Measurements from ENCODE around the gene IRF7.

The IRF7 gene

DNA sequence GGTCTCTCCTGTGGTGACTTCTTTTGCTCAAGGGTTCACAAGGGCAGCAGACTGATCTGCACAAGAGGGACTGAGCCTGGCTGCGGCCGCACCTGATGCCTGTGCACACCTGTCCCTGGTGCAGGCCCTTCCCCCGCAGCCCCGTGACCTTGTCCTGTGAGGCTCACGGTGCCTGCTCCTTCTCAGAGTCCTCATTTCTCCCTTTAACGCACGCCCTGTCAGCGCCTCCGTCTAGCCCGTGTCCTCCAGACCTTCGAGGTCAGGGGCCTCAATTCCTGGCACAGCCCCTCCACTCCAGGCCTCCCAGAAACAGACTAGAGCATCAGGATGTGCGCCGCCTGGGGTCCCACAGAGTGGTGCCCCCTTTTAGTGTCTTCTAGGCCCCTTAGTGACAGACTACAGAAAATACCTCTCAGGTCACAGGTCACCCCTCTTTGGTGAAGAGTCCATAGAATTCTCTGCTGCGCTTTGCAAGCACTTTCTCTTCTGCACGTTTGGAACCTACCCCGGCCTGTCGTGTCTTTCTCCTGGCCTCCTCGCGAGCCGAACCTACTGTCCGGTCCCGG is 20.3 kb upstream of the IRF7 start:
- ATAC-seq: no peak
- no peaks in the 10 kb centered on the region for H3K9me3 Mint-ChIP-seq
- no peak overlapping the region for H3K4me3 Mint-ChIP-seq

DNA sequence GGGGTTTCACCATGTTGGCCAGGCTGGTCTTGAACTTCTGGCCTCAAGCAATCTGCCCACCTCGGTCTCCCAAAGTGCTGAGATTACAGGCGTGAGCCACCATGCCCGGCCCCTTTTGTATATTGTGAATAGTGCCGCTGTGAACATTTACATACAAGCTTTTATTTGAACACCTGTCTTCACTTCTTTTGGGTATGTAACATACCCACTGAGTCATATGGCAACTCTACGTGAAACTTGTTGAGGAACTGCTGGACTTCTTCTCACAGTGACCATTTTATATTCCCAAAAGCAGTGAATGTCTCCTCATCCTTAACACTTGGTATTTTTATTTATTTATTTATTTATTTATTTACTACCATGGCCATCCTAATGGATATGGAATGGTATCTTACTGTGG is 15.1 kb upstream of the IRF7 start:
- DNase-seq (no peak), ATAC-seq (no peak)
- peaks cover 26% of the 10 kb centered on the region for H3K4me1 Mint-ChIP-seq
- no peak overlapping the region for H3K27ac Mint-ChIP-seq
- no peak overlapping the region for H3K4me3 Mint-ChIP-seq
- no peaks in the 10 kb centered on the region for H3K9me3 Mint-ChIP-seq
- H3K36me3 Mint-ChIP-seq (ENCODE audit: low read depth): peaks cover 2% of the 10 kb centered on the region
- peaks cover 13% of the 10 kb centered on the region for H3K27me3 Mint-ChIP-seq

More for the DNA sequence above, 20.3 kb upstream of the IRF7 start:
- Mint-ChIP-seq H3K27me3 (peaks cover 26% of the 10 kb centered on the region), H3K27ac (no peak overlapping the region), H3K36me3 (ENCODE audit: low read depth) (peaks cover 4% of the 10 kb centered on the region), H3K4me1 (peaks cover 17% of the 10 kb centered on the region)
- no peak for DNase-seq

GRCh38 chr11:629237-629583 is 13.5 kb upstream of the IRF7 start:
- ATAC-seq: peak; percentile 47
- Mint-ChIP-seq H3K36me3 (ENCODE audit: low read depth) (peaks cover 2% of the 10 kb centered on the region), H3K4me1 (peaks cover 23% of the 10 kb centered on the region), H3K27me3 (peaks cover 13% of the 10 kb centered on the region), H3K4me3 (peak overlapping the region; percentile 22), H3K27ac (peak overlapping the region; percentile 73), H3K9me3 (no peaks in the 10 kb centered on the region)
- DNase-seq: no peak

- no peak for ATAC-seq
- Mint-ChIP-seq H3K4me1 (peaks cover 23% of the 10 kb centered on the region), H3K9me3 (no peaks in the 10 kb centered on the region), H3K36me3 (ENCODE audit: low read depth) (peaks cover 2% of the 10 kb centered on the region), H3K27me3 (peaks cover 13% of the 10 kb centered on the region), H3K27ac (no peak overlapping the region), H3K4me3 (peak overlapping the region; percentile 22)
- no peak for DNase-seq
These were observed 12.3 kb upstream of the IRF7 start for GRCh38 chr11:628056-628455.

DNA sequence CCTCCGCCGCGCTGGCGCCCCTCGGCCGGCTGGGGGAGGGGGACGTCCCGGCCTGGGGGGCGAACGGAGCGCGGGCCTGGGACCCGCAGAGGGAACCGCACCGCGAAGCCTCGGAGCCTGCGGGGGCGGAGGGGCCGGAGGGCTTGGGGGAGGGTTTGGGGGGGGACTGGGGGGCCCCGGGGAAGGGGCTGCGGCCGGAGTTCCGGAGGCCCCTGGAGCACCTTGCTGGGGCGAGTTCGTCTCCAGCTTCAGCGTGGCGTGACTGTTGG is 11.5 kb upstream of the IRF7 start:
- Mint-ChIP-seq H3K4me3 (no peak overlapping the region), H3K4me1 (peaks cover 23% of the 10 kb centered on the region), H3K9me3 (no peaks in the 10 kb centered on the region), H3K27ac (no peak overlapping the region), H3K36me3 (ENCODE audit: low read depth) (peaks cover 2% of the 10 kb centered on the region), H3K27me3 (peaks cover 13% of the 10 kb centered on the region)
- DNase-seq (no peak), ATAC-seq (no peak)

DNA sequence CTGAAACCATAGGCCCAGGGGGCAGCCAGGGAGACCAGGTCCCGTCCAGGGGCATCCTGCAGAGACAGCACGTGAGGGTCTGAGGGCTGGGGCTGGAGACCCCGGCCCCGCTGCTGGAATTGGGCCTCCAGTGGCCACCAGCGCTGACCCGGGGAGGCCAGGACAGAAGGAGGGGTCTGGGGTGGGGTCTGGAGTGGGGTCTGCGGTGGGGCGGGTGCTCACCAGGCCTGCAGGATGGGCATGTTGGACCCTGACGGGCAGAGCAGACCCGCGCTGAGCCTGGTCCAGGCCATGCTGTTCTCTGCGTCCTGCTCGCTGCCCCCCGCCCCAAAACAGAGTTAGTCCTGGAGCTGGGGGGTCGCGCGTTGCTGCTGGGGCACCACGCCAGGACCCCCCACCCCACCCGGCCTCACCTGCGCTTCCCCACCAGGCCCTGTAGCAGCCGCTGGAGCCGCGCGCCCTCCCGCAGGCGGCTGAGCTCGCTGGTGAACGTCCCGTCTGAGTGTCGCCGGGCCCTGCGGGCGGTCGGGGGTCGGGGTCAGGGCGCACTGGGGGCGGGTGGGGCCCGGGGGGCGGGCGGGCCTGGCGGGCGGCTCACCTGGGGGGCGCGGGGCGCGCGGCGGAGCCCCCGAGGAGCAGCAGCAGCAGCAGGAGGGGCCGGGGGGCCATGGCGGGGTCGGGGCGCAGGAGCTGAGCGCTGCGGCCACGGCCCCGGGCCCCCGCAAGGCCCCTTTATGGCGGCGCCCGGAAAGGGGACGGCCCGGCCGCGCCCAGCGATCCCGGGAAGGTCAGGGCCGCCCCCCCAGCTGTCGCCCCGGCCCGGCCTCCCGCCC is 10.9 kb upstream of the IRF7 start, which contains the start of gene SCT:
Gene SCT, minus strand, starts transcription at position 707 of the 833 bp plus-strand sequence. Its CDS starts 38 bp downstream, at position 669.
- H3K4me1 Mint-ChIP-seq: peaks cover 23% of the 10 kb centered on the region
- no peaks in the 10 kb centered on the region for H3K9me3 Mint-ChIP-seq
- DNase-seq: peak; percentile 12
- peaks cover 2% of the 10 kb centered on the region for H3K36me3 Mint-ChIP-seq (ENCODE audit: low read depth)
- peaks cover 13% of the 10 kb centered on the region for H3K27me3 Mint-ChIP-seq
- no peak within 1 kb of the TSS for H3K4me3 Mint-ChIP-seq
- no peak for ATAC-seq
- H3K27ac Mint-ChIP-seq: no peak within 1 kb of the TSS

GRCh38 chr11:625636-626268 is 10.0 kb upstream of the IRF7 start:
- no peak overlapping the region for H3K4me3 Mint-ChIP-seq
- H3K36me3 Mint-ChIP-seq (ENCODE audit: low read depth): peaks cover 2% of the 10 kb centered on the region
- no peaks in the 10 kb centered on the region for H3K9me3 Mint-ChIP-seq
- H3K27me3 Mint-ChIP-seq: peaks cover 13% of the 10 kb centered on the region
- H3K27ac Mint-ChIP-seq: no peak overlapping the region
- peaks cover 23% of the 10 kb centered on the region for H3K4me1 Mint-ChIP-seq
- ATAC-seq (no peak), DNase-seq (no peak)

- H3K36me3 Mint-ChIP-seq (ENCODE audit: low read depth): peaks cover 2% of the 10 kb centered on the region
- H3K27ac Mint-ChIP-seq: no peak within 1 kb of the TSS
These were observed 9.2 kb upstream of the IRF7 start, which contains the start of gene CDHR5 for GRCh38 chr11:624705-625635. Gene CDHR5, minus strand, starts transcription at chr11:624955. Its CDS starts 53 bp downstream, at chr11:624902.

DNA sequence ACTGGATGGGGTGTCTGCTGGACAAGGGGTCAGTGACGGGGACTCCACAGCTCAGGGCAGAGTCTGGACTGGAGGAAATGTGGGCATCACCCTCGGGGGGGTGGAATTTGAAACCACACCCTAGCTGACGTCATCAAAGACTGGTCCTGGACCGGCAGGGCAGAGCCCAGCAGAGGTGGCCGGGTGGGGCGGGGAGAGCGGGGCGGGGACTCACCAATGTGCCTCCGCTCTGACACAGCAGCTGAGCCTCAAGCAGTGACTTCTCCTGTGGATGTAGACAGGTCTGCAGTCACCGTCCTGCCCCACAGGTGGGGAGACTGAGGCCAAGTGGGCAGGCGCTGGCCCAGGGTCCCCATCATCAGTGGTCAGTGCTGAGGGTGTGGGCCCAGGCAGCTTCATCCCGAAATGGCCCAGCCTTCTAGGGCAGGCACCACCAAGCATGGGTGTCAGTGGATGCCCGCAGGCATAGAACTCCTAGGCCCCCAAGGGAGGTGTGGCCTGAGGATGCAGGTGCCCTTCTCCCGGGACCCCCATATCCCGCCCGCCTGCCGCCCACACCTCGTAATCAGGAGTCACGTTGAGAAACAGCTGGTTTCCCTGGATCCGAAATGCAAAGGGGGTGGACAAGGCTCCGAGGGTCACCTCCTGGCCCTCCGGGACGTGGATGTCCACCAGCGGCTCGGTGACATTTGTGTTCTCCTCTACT is 8.4 kb upstream of the IRF7 start:
- H3K27ac Mint-ChIP-seq: no peak overlapping the region
- ATAC-seq (no peak), DNase-seq (no peak)

More at GRCh38 chr11:624705-625635, 9.2 kb upstream of the IRF7 start, which contains the start of gene CDHR5:
- Mint-ChIP-seq H3K27me3 (peaks cover 13% of the 10 kb centered on the region), H3K4me1 (peaks cover 21% of the 10 kb centered on the region), H3K9me3 (no peaks in the 10 kb centered on the region), H3K4me3 (no peak within 1 kb of the TSS)
- no peak for DNase-seq
- no peak for ATAC-seq

GRCh38 chr11:623349-623869 is 7.7 kb upstream of the IRF7 start:
- DNase-seq (no peak), ATAC-seq (no peak)
- Mint-ChIP-seq H3K27ac (no peak overlapping the region), H3K36me3 (ENCODE audit: low read depth) (peaks cover under 1% of the 10 kb centered on the region), H3K4me3 (no peak overlapping the region), H3K4me1 (peaks cover 8% of the 10 kb centered on the region), H3K9me3 (no peaks in the 10 kb centered on the region), H3K27me3 (peaks cover 10% of the 10 kb centered on the region)

More for the DNA sequence above, 8.4 kb upstream of the IRF7 start:
- Mint-ChIP-seq H3K36me3 (ENCODE audit: low read depth) (peaks cover 2% of the 10 kb centered on the region), H3K27me3 (peaks cover 13% of the 10 kb centered on the region), H3K9me3 (no peaks in the 10 kb centered on the region), H3K4me3 (no peak overlapping the region), H3K4me1 (peaks cover 15% of the 10 kb centered on the region)

GRCh38 chr11:621838-622237 is 6.1 kb upstream of the IRF7 start:
- H3K9me3 Mint-ChIP-seq: no peaks in the 10 kb centered on the region
- DNase-seq (no peak), ATAC-seq (no peak)
- H3K4me1 Mint-ChIP-seq: no peaks in the 10 kb centered on the region
- no peaks in the 10 kb centered on the region for H3K36me3 Mint-ChIP-seq (ENCODE audit: low read depth)
- H3K4me3 Mint-ChIP-seq: no peak overlapping the region
- no peak overlapping the region for H3K27ac Mint-ChIP-seq
- H3K27me3 Mint-ChIP-seq: no peaks in the 10 kb centered on the region

DNA sequence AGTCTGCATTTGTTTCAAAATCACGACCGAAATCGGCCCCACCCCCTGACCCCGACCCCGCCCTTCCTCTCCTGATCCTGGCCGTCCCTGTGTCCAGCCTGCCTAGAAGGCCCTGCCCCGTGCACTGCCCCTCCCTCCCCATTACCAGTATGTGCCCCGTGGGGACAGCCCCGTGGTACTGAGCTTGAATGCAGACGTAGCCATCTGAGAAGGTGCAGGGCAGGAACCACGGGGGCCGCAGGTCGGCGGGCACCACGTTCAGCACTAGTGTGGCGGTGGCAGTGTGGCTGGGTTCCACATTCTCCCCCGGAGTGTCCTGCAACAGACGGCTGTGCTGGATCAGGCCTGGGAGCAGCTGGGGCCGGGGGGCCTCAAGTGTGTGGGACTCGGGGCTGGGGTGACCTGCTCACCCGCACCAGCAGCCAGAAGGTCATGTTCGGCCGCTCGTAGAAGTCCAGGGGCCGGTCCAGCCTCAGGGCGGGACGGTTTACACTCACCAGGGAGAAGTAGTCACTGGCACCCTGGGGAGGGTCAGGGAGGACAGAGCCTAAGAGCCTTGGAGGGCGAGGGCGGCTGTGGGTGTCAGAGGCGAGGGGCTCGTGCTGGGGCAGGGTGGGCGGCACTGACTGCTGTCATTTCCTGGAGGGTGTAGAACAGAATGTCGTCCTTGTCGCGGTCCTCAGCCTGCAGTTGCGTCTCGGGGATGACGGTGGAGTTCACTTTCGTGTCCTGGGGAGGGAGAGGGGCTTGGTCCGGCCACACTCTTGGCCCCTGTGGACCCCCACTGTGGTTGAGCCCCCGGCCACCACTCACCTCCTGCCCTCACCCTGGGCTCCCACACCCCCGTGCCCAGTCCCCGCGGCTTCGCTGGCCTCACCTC is 5.4 kb upstream of the IRF7 start:
- no peak for DNase-seq
- no peaks in the 10 kb centered on the region for H3K27me3 Mint-ChIP-seq
- H3K36me3 Mint-ChIP-seq (ENCODE audit: low read depth): no peaks in the 10 kb centered on the region
- H3K4me1 Mint-ChIP-seq: peaks cover 5% of the 10 kb centered on the region
- H3K9me3 Mint-ChIP-seq: no peaks in the 10 kb centered on the region
- no peak overlapping the region for H3K4me3 Mint-ChIP-seq
- ATAC-seq: no peak
- no peak overlapping the region for H3K27ac Mint-ChIP-seq

DNA sequence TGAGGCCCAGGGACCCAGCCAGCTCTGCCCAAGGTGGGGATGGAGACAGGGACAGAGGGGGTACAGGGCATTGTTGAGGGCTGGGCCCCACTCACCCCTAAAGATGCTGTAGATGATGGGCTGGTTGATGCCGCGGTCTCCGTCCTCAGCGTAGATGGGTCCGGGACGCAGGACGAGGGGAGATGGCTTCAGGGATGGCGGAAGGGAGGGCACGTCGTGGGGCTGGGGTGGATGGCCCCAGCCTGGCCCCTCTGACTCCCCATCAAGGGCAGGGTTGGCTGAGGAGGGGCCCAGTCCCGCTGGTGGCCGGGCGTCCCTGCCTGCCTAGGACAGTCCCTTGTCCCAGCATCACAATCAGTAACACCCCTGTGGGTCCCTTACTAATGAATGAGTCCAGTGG is 4.5 kb upstream of the IRF7 start:
- no peak for ATAC-seq
- Mint-ChIP-seq H3K36me3 (ENCODE audit: low read depth) (no peaks in the 10 kb centered on the region), H3K27ac (no peak overlapping the region), H3K4me1 (peaks cover 11% of the 10 kb centered on the region), H3K4me3 (no peak overlapping the region), H3K9me3 (no peaks in the 10 kb centered on the region), H3K27me3 (no peaks in the 10 kb centered on the region)
- DNase-seq: no peak
